ENCODE data around the gene TMEM45B.
"Not testable (repeated sequence)": the region's sequence is repeated elsewhere in the genome, so short reads cannot be mapped to it uniquely, and the experiment has no call there.

Gene TMEM45B

GRCh38 chr11:129853518-129854231 lies 38.0 kb downstream of the TMEM45B start:
- peak; percentile 66 for DNase-seq

GRCh38 chr11:129854232-129854805 lies 38.7 kb downstream of the TMEM45B start:
- DNase-seq = no peak

- DNase-seq = no peak
These were observed 39.4 kb downstream of the TMEM45B start for GRCh38 chr11:129855086-129855485.

GRCh38 chr11:129856036-129856435 lies 40.4 kb downstream of the TMEM45B start:
- no peak for DNase-seq

GRCh38 chr11:129861702-129862522 lies 46.3 kb downstream of the TMEM45B start:
- no peak for DNase-seq

- DNase-seq = no peak
These were observed 49.2 kb downstream of the TMEM45B start for GRCh38 chr11:129864811-129865210.

- no peak for DNase-seq
These were observed 50.1 kb downstream of the TMEM45B start for GRCh38 chr11:129865701-129866100.

- DNase-seq = no peak
These were observed 50.7 kb downstream of the TMEM45B start for GRCh38 chr11:129866311-129866710.

GRCh38 chr11:129868626-129869025 lies 53.0 kb downstream of the TMEM45B start:
- DNase-seq = not testable (repeated sequence)

GRCh38 chr11:129871914-129872313 lies 56.3 kb downstream of the TMEM45B start:
- no peak for DNase-seq

- DNase-seq = no peak
These were observed 64.7 kb downstream of the TMEM45B start for GRCh38 chr11:129880311-129880710.

- DNase-seq = peak; percentile 15
These were observed 66.0 kb downstream of the TMEM45B start for GRCh38 chr11:129881570-129882170.

GRCh38 chr11:129884581-129884980 lies 68.9 kb downstream of the TMEM45B start:
- no peak for DNase-seq

GRCh38 chr11:129885381-129885780 lies 69.7 kb downstream of the TMEM45B start:
- DNase-seq = no peak

GRCh38 chr11:129888451-129888850 lies 72.8 kb downstream of the TMEM45B start:
- DNase-seq = no peak

- DNase-seq = peak; percentile 5
These were observed 78.9 kb downstream of the TMEM45B start for GRCh38 chr11:129894278-129895125.

- DNase-seq = peak; percentile 89
These were observed 79.7 kb downstream of the TMEM45B start, which contains the start of gene NFRKB for GRCh38 chr11:129895126-129896041. TSS of gene NFRKB (minus strand) at chr11:129895578. CDS start at chr11:129892849, 2,729 bp downstream.

GRCh38 chr11:129896062-129896461 lies 80.4 kb downstream of the TMEM45B start:
- no peak for DNase-seq

GRCh38 chr11:129905402-129905801 lies 89.8 kb downstream of the TMEM45B start:
- DNase-seq = no peak

Data from T-helper 9 cell (primary cell).